GM12878 (cell line): Measurements from ENCODE around the gene ZBTB37. TPM values are rescaled to one million over a fixed set of nuclear protein-coding genes. Genes with fewer than 3 reads are reported as not detected.

Experiments
- BRCA1 ChIP-seq: IDR thresholded peaks from 2 replicates; pipeline ENCODE4 v1.6.1; 2011; ENCODE audit warnings: low read depth, low read length, improper control_type of control experiment
- CREB1 ChIP-seq: IDR thresholded peaks from 2 replicates; pipeline ENCODE4 v1.6.1; 2012; ENCODE audit warnings: low read depth, mild to moderate bottlenecking, inconsistent platforms
- E2F8 ChIP-seq: fragments of 450-650 bp; IDR thresholded peaks from 2 replicates; pipeline ENCODE4 v1.6.1; 2018; ENCODE audit warnings: mild to moderate bottlenecking, low read depth, moderate library complexity; ENCODE audit not compliant: partially characterized antibody
- GABPA ChIP-seq: IDR thresholded peaks from 2 replicates; pipeline ENCODE4 v1.6.1; 2014; ENCODE audit warnings: antibody characterized with exemption, low read depth, mild to moderate bottlenecking, inconsistent platforms
- HCFC1 ChIP-seq: fragments of 150-350 bp; IDR thresholded peaks from 2 replicates; pipeline ENCODE4 v1.6.1; 2014; ENCODE audit warnings: low read length
- MEF2A ChIP-seq: IDR thresholded peaks from 2 replicates; pipeline ENCODE4 v1.6.1; 2011; ENCODE audit warnings: low read depth, mild to moderate bottlenecking, low read length, moderate library complexity; ENCODE audit not compliant: insufficient read depth
- MTA2 ChIP-seq: fragments of 450-650 bp; IDR thresholded peaks from 2 replicates; pipeline ENCODE4 v1.6.1; 2016; ENCODE audit warnings: low read depth, mild to moderate bottlenecking, moderate library complexity
- NR2C2 ChIP-seq: IDR thresholded peaks from 2 replicates; pipeline ENCODE4 v1.6.1; 2011; ENCODE audit warnings: borderline replicate concordance, low read depth; ENCODE audit not compliant: control insufficient read depth, insufficient read length
- PAX8 ChIP-seq: fragments of 450-650 bp; IDR thresholded peaks from 2 replicates; pipeline ENCODE4 v1.6.1; 2017; ENCODE audit warnings: mild to moderate bottlenecking, moderate library complexity
- PBX3 ChIP-seq: IDR thresholded peaks from 2 replicates; pipeline ENCODE4 v1.6.1; 2011; ENCODE audit warnings: mild to moderate bottlenecking, low read depth, low read length, moderate library complexity; ENCODE audit not compliant: insufficient replicate concordance
- PRDM15 ChIP-seq: fragments of 450-650 bp; formaldehyde crosslinking; IDR thresholded peaks from 2 replicates; pipeline ENCODE4 v1.4.0; 2020; ENCODE audit warnings: mild to moderate bottlenecking, moderate library complexity
- SMAD5 ChIP-seq: IDR thresholded peaks from 2 replicates; pipeline ENCODE4 v1.6.1; 2016; ENCODE audit warnings: antibody characterized with exemption, low read depth
- SMARCA5 ChIP-seq: fragments of 450-650 bp; IDR thresholded peaks from 2 replicates; pipeline ENCODE4 v1.6.1; 2017; ENCODE audit warnings: mild to moderate bottlenecking
- SRF ChIP-seq, 2 experiments: IDR thresholded peaks; 2 replicates each; pipeline ENCODE4 v1.6.1; 2011; ENCODE audit warnings: low read depth in 2 of 2, low read length in 2 of 2, mild to moderate bottlenecking in 1 of 2, moderate library complexity in 1 of 2
- STAT1 ChIP-seq: fragments of 450-650 bp; conservative IDR thresholded peaks from 2 replicates; pipeline ENCODE4 v1.6.1; 2014; ENCODE audit warnings: antibody characterized with exemption, mild to moderate bottlenecking
- SUPT20H ChIP-seq: IDR thresholded peaks from 2 replicates; pipeline ENCODE4 v1.6.1; 2011; ENCODE audit warnings: low read depth, mild to moderate bottlenecking, low read length, moderate library complexity, borderline replicate concordance; ENCODE audit not compliant: control insufficient read depth
- ZNF24 ChIP-seq: fragments of 450-650 bp; IDR thresholded peaks from 2 replicates; pipeline ENCODE4 v1.6.1; 2017; ENCODE audit warnings: antibody characterized with exemption, mild to moderate bottlenecking
- ZNF622 ChIP-seq: fragments of 450-650 bp; IDR thresholded peaks from 2 replicates; pipeline ENCODE4 v1.6.1; 2017; ENCODE audit warnings: mild to moderate bottlenecking, inconsistent platforms
- polyA plus RNA-seq, 11 experiments: library from polyadenylated mRNA; depleted of rRNA in 4 of 11; unstranded in 6 of 11; stranded (reverse) in 5 of 11; fragments of >200 nt; fragmentation: Nextera tagmentation in 4 of 11; fragmentation: Illumina TruSeq in 1 of 11; extraction: Ambion mirVana in 4 of 11; extraction: Trizol in 1 of 11; gene quantifications; 1 replicate in 1 of 11; 2 replicates in 10 of 11; pipeline versions ENCODE4 v1.2.1 to v1.2.3, GENCODE V29; 2011 to 2016; ENCODE audit warnings: inconsistent platforms in 2 of 11, missing spikeins in 2 of 11, low read depth in 1 of 11
- total RNA-seq, 4 experiments: library from RNA; depleted of rRNA in 3 of 4; stranded (reverse); fragments of >200 nt in 3 of 4; fragmentation: Illumina TruSeq in 1 of 4; extraction: Trizol in 1 of 4; gene quantifications; 2 replicates each; pipeline versions ENCODE4 v1.2.1 to v1.2.3, GENCODE V29; 2013 to 2021
- TF ChIP-seq, protein P1 (sequence below): fragments of 450-650 bp; IDR thresholded peaks from 2 replicates; pipeline ENCODE4 v1.6.1; 2016; ENCODE audit warnings: mild to moderate bottlenecking
- TF ChIP-seq, protein P2 (sequence below): IDR thresholded peaks from 2 replicates; pipeline ENCODE4 v1.6.1; 2012; ENCODE audit warnings: low read depth, low read length, improper control_type of control experiment

The ZBTB37 gene
- total and polyA plus RNA-seq, 10 of the 15 experiments (the other 5 are each of a cell fraction or from before 2014, with no cell fraction given) = 0.16 to 5.7 (median 1.9) TPM

DNA sequence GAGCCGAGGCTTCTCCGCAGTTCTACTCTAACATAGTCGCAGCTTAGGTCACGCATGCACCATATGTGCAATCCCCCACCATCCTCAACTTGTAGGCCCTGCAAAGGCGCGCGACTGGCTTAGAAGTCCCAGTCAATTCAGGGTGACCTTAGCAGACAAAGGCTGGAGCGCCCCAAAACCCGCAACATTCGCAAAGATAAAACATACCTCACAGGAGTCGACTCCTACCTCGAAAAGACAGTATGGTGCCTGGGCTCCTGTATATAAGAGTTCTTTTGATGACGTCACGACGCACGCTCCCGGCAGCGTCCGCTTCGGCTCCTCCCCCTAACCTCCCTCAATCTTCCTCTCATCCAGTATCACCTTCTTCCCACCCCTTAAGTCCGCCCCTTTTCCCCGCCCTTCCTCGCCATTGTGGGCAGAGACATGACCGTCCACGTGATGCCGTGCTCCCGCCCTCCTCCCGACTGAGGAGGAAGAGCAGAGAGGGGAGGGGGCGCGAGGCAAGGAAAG lies 371 bp upstream of the ZBTB37 start, which contains the start of gene GAS5 (continued):
- TF ChIP-seq PRDM15 (CRISPR knock-in tag) (0 out of 2 replicates have a peak, but pooled peaks have one; percentile 38), ZNF24 (no peak), ZNF622 (no peak), HCFC1 (peak; percentile 46; the same call in 1 of the 2 replicates), SMARCA5 (peak; percentile 10; the same call in 1 of the 2 replicates), STAT1 (peak; percentile 94; the same call in 1 of the 2 replicates), MTA2 (no peak; the same call in 1 of the 2 replicates), CREB1 (peak; percentile 94), SUPT20H (no peak), NR2C2 (no peak), SMAD5 (peak; percentile 99), PBX3 (peak; percentile 51), SRF (IDR thresholded peaks at IDR 0.05; ENCODE audit: low read depth in 2 of 2, low read length in 2 of 2) (no peak), MEF2A (no peak), GABPA (no peak), BRCA1 (0 out of 2 replicates have a peak, but pooled peaks have one; percentile 7), PAX8 (peak; percentile 28; the same call in 1 of the 2 replicates), E2F8 (peak; percentile 75)
- TF ChIP-seq, protein P1, sequence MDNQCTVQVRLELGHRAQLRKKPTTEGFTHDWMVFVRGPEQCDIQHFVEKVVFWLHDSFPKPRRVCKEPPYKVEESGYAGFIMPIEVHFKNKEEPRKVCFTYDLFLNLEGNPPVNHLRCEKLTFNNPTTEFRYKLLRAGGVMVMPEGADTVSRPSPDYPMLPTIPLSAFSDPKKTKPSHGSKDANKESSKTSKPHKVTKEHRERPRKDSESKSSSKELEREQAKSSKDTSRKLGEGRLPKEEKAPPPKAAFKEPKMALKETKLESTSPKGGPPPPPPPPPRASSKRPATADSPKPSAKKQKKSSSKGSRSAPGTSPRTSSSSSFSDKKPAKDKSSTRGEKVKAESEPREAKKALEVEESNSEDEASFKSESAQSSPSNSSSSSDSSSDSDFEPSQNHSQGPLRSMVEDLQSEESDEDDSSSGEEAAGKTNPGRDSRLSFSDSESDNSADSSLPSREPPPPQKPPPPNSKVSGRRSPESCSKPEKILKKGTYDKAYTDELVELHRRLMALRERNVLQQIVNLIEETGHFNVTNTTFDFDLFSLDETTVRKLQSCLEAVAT = peak; percentile 85; the same call in 1 of the 2 replicates
- TF ChIP-seq, protein P2, sequence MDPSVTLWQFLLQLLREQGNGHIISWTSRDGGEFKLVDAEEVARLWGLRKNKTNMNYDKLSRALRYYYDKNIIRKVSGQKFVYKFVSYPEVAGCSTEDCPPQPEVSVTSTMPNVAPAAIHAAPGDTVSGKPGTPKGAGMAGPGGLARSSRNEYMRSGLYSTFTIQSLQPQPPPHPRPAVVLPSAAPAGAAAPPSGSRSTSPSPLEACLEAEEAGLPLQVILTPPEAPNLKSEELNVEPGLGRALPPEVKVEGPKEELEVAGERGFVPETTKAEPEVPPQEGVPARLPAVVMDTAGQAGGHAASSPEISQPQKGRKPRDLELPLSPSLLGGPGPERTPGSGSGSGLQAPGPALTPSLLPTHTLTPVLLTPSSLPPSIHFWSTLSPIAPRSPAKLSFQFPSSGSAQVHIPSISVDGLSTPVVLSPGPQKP = no peak; the same call in 1 of the 2 replicates
